MCF 10A (cell line): ENCODE results near the gene OSTM1. TPM values are rescaled to one million over a fixed set of nuclear protein-coding genes. Genes with fewer than 3 reads are reported as not detected.

Source experiments
- BruUV-seq: library from RNA; stranded (reverse); fragments of 400-500 nt; replicated peaks from 2 replicates; lab custom pipeline; 2021; lab: Mats Ljungman, UMichigan
- CTCF ChIA-PET: fragments of 300-600 bp; sonication (Branson Sonifier 250); formaldehyde crosslinking; extraction: SDS; loops from one replicate; lab custom pipeline; 2021; ENCODE audit warnings: antibody characterized with exemption, inconsistent platforms; lab: Yijun Ruan, JAX
- POLR2A ChIA-PET: fragments of 300-600, 350-650 bp; sonication (Branson Sonifier 250); formaldehyde crosslinking; extraction: SDS; loops from one replicate; lab custom pipeline; 2020; ENCODE audit warnings: antibody characterized with exemption, inconsistent platforms; lab: Yijun Ruan, JAX
- DNase-seq: peaks from one replicate; pipeline ENCODE4 v3.0.0-alpha.2; 2018; ENCODE audit not compliant: unreplicated experiment
- H3K27ac Mint-ChIP-seq: one replicate; pipeline ENCODE4 v1.8.0; 2022; ENCODE audit warnings: mild to moderate bottlenecking, low read depth, mixed read lengths; ENCODE audit not compliant: unreplicated experiment
- H3K27me3 Mint-ChIP-seq: one replicate; pipeline ENCODE4 v1.8.0; 2022; ENCODE audit warnings: mixed read lengths; ENCODE audit not compliant: insufficient read depth, unreplicated experiment
- H3K36me3 Mint-ChIP-seq: one replicate; pipeline ENCODE4 v1.8.0; 2022; ENCODE audit warnings: mild to moderate bottlenecking, moderate library complexity, mixed read lengths; ENCODE audit not compliant: insufficient read depth, unreplicated experiment
- H3K4me1 Mint-ChIP-seq: one replicate; pipeline ENCODE4 v1.8.0; 2022; ENCODE audit warnings: mixed read lengths; ENCODE audit not compliant: insufficient read depth, unreplicated experiment
- H3K4me3 Mint-ChIP-seq: one replicate; pipeline ENCODE4 v1.8.0; 2022; ENCODE audit warnings: mild to moderate bottlenecking, moderate library complexity, mixed read lengths; ENCODE audit not compliant: unreplicated experiment
- H3K9me3 Mint-ChIP-seq: one replicate; pipeline ENCODE4 v1.8.0; 2022; ENCODE audit warnings: mixed read lengths; ENCODE audit not compliant: unreplicated experiment
- CTCF ChIP-seq: fragments of 200-600 bp; IDR thresholded peaks from one replicate; pipeline ENCODE4 v1.8.0; 2022; ENCODE audit warnings: antibody characterized with exemption, mild to moderate bottlenecking; ENCODE audit not compliant: unreplicated experiment
- intact Hi-C: fragments of 100-400 bp; cut with micrococcal nuclease; formaldehyde crosslinking; loops from 2 replicates; pipeline ENCODE4 v1.14.1; 2022
- total RNA-seq: library from RNA; stranded (reverse); gene quantifications from 2 replicates; pipeline ENCODE4 v1.2.3, GENCODE V29; 2022

OSTM1 gene
- total RNA-seq, 1 experiment from 2014 or later, result 35.5 TPM

DNA sequence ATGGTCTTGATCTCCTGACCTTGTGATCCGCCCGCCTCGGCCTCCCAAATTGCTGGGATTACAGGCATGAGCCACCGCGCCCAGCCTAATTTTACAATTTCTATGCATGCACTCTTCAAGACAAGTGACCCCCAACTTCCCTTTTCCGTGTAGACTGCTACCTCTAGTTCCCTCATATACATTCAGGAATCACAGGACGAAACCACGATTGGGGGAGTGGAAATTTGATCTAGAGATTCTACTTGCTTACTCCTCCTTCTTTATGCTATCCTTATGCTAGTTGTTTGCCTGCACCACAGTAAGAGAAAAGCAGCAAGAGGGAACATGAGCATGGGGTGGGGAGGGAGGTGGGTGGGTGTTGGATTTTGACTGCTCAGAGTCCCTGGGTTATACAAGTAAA is 34.9 kb downstream of the OSTM1 start:
- Mint-ChIP-seq H3K36me3 (peaks cover 78% of the 10 kb centered on the region), H3K4me3 (no peak overlapping the region), H3K27ac (no peak overlapping the region), H3K27me3 (no peaks in the 10 kb centered on the region), H3K9me3 (no peaks in the 10 kb centered on the region), H3K4me1 (no peaks in the 10 kb centered on the region)
- no TSS peak for BruUV-seq
- intact Hi-C loops, result no loop called here
- DNase-seq, result no peak
- no peak for TF ChIP-seq CTCF
- ChIA-PET CTCF (interaction anchor here (1.0 to 3.3 kb wide), 4 partner anchors 9 to 62 kb away, joined by 5 to 33 read pairs (median 8); no protein-coding TSS in a partner anchor), POLR2A (no interaction called here)

GRCh38 chr6:108036884-108037283 is 37.7 kb downstream of the OSTM1 start:
- Mint-ChIP-seq H3K4me1 (no peaks in the 10 kb centered on the region), H3K36me3 (peaks cover 65% of the 10 kb centered on the region), H3K4me3 (no peak overlapping the region), H3K27ac (no peak overlapping the region), H3K9me3 (no peaks in the 10 kb centered on the region), H3K27me3 (no peaks in the 10 kb centered on the region)
- TF ChIP-seq CTCF, result no peak
- DNase-seq, result no peak
- intact Hi-C loops, result no loop called here
- CTCF ChIA-PET, result interaction anchor here (0.6 to 1.1 kb wide), 4 partner anchors 13 to 851 kb away, joined by 3 to 6 read pairs (median 4); no protein-coding TSS in a partner anchor
- POLR2A ChIA-PET, result interaction anchor here (0.7 kb wide), 1 partner anchor 119 kb away, joined by 3 read pairs; no protein-coding TSS in a partner anchor
- no TSS peak for BruUV-seq

GRCh38 chr6:108031968-108032367 is 42.6 kb downstream of the OSTM1 start:
- no peaks in the 10 kb centered on the region for H3K27me3 Mint-ChIP-seq
- H3K27ac Mint-ChIP-seq, result no peak overlapping the region
- POLR2A ChIA-PET, result no interaction called here
- DNase-seq, result no peak
- intact Hi-C loops, result no loop called here
- no peaks in the 10 kb centered on the region for H3K4me1 Mint-ChIP-seq
- no TSS peak for BruUV-seq
- peaks cover 25% of the 10 kb centered on the region for H3K36me3 Mint-ChIP-seq
- H3K4me3 Mint-ChIP-seq, result no peak overlapping the region
- no peaks in the 10 kb centered on the region for H3K9me3 Mint-ChIP-seq
- no peak for TF ChIP-seq CTCF
- CTCF ChIA-PET, result interaction anchor here (1.2 kb wide), 1 partner anchor 52 kb away, joined by 5 read pairs; no protein-coding TSS in a partner anchor

DNA sequence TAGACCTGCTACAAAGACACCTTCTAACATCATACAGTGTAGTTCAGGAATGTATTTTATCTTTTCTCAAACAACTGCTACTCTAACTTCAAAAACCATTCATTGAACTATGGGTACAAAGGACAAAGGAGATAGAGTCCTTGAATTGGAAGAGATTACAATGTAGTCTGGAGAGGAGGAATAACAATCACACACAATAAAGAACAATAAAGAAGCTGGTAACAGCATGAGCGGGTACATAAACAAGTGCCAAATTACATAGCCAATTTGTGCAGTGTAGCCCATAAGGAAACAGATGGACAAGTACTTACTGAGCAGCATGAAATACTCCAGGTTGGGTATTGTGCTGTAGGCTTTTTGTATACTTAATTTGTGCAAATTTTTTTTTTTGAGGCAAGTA is 44.3 kb downstream of the OSTM1 start:
- intact Hi-C loops, result no loop called here
- H3K27ac Mint-ChIP-seq, result no peak overlapping the region
- BruUV-seq, result no TSS peak

More for the DNA sequence above, 44.3 kb downstream of the OSTM1 start:
- Mint-ChIP-seq H3K36me3 (peaks cover 7% of the 10 kb centered on the region), H3K9me3 (no peaks in the 10 kb centered on the region), H3K27me3 (no peaks in the 10 kb centered on the region), H3K4me3 (no peak overlapping the region), H3K4me1 (no peaks in the 10 kb centered on the region)
- TF ChIP-seq CTCF, result no peak
- no peak for DNase-seq
- CTCF ChIA-PET, result interaction anchor here (0.5 to 1.3 kb wide), 4 partner anchors 13 to 498 kb away, joined by 3 to 5 read pairs (median 4); no protein-coding TSS in a partner anchor
- POLR2A ChIA-PET, result no interaction called here
